Subcutaneous abdominal adipose tissue (tissue), 5 donors: ENCODE measurements around the gene TTLL11.
"Not testable (repeated sequence)": the region's sequence is repeated elsewhere in the genome, so short reads cannot be mapped to it uniquely, and the experiment has no call there.

ENCODE experiments used
- H3K27ac ChIP-seq: one replicate; pipeline ENCODE4 v1.7.0; 2013; ENCODE audit warnings: low read depth, mild to moderate bottlenecking, inconsistent platforms, low read length, moderate library complexity
- H3K27me3 ChIP-seq, 5 donors: one replicate each; pipeline ENCODE4 v1.7.0; 2013; ENCODE audit warnings: low read length in 5 of 5, inconsistent platforms in 1 of 5; ENCODE audit not compliant: control insufficient read depth in 5 of 5, insufficient read depth in 4 of 5
- H3K36me3 ChIP-seq, 5 donors: one replicate each; pipeline ENCODE4 v1.7.0; 2013; ENCODE audit warnings: low read length in 5 of 5; ENCODE audit not compliant: control insufficient read depth in 5 of 5, insufficient read depth in 5 of 5
- H3K4me1 ChIP-seq, 5 donors: one replicate each; pipeline ENCODE4 v1.7.0; 2013; ENCODE audit warnings: low read length in 5 of 5, mild to moderate bottlenecking in 3 of 5, moderate library complexity in 1 of 5; ENCODE audit not compliant: control insufficient read depth in 5 of 5, insufficient read depth in 5 of 5
- H3K4me3 ChIP-seq, 5 donors: one replicate each; pipeline ENCODE4 v1.7.0; 2013; ENCODE audit warnings: low read length in 5 of 5, low read depth in 1 of 5
- H3K9ac ChIP-seq, 5 donors: one replicate each; pipeline ENCODE4 v1.7.0; 2013; ENCODE audit warnings: low read length in 5 of 5, mild to moderate bottlenecking in 4 of 5, moderate library complexity in 3 of 5
- H3K9me3 ChIP-seq, 5 donors: one replicate each; pipeline ENCODE4 v1.7.0; 2013; ENCODE audit warnings: low read length in 5 of 5; ENCODE audit not compliant: control insufficient read depth in 5 of 5
- donor health status: healthy.
- donor health status: healthy.
- donor health status: healthy.
- donor health status: healthy.
- donor health status: healthy.

The TTLL11 gene

GRCh38 chr9:122084026-122084675 is 9.0 kb downstream of the TTLL11 start:
- Histone ChIP-seq H3K4me3 (no peak overlapping the region), H3K9ac (no peak overlapping the region), H3K9me3 (no peaks in the 10 kb centered on the region), H3K4me1 (no peaks in the 10 kb centered on the region), H3K27ac (no peak overlapping the region), H3K36me3 (peaks cover 0 to 2% (median 0%) of the 10 kb centered on the region in 5 donors), H3K27me3 (no peaks in the 10 kb centered on the region)

GRCh38 chr9:122080986-122081385 is 12.1 kb downstream of the TTLL11 start:
- no peaks in the 10 kb centered on the region for H3K4me1 ChIP-seq
- H3K9me3 ChIP-seq: peaks cover 3 to 12% (median 8%) of the 10 kb centered on the region in 5 donors
- no peak overlapping the region for H3K4me3 ChIP-seq
- H3K9ac ChIP-seq: no peak overlapping the region
- H3K27ac ChIP-seq: no peak overlapping the region
- H3K36me3 ChIP-seq: no peaks in the 10 kb centered on the region
- H3K27me3 ChIP-seq: no peaks in the 10 kb centered on the region

- H3K4me1 ChIP-seq: no peaks in the 10 kb centered on the region
- no peak overlapping the region for H3K4me3 ChIP-seq
- no peaks in the 10 kb centered on the region for H3K27me3 ChIP-seq
- H3K9ac ChIP-seq: no peak overlapping the region
- no peak overlapping the region for H3K27ac ChIP-seq
- peaks cover 3 to 12% (median 8%) of the 10 kb centered on the region in 5 donors for H3K9me3 ChIP-seq
- no peaks in the 10 kb centered on the region for H3K36me3 ChIP-seq
Observed at GRCh38 chr9:122078557-122078956, 14.6 kb downstream of the TTLL11 start.

DNA sequence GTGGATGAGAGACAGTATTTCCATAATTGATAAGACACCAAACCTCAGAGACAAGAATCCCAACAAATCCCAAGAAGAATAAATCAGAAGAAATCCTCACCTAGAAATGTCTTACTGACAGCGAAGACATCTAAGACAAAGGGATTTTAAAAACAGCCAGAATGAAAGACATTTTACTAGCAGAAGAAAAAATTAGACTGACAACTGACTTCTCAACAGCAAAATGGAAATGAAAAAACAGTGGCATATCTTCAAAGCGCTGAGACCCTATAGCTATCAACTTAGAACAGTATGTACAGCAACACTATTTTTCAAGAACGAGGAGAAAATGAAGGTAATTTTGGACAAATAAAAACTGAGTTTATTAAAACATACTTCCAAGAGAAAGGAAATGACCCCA is 16.3 kb downstream of the TTLL11 start:
- Histone ChIP-seq H3K27ac (no peak overlapping the region), H3K9me3 (peaks cover 3 to 12% (median 8%) of the 10 kb centered on the region in 5 donors), H3K4me3 (no peak overlapping the region), H3K36me3 (no peaks in the 10 kb centered on the region), H3K27me3 (no peaks in the 10 kb centered on the region), H3K9ac (no peak overlapping the region), H3K4me1 (no peaks in the 10 kb centered on the region)

GRCh38 chr9:122076117-122076516 is 17.0 kb downstream of the TTLL11 start:
- Histone ChIP-seq H3K4me3 (no peak overlapping the region), H3K36me3 (peaks cover 0 to under 1% (median 0%) of the 10 kb centered on the region in 5 donors), H3K9me3 (peaks cover 3 to 12% (median 8%) of the 10 kb centered on the region in 5 donors), H3K4me1 (no peaks in the 10 kb centered on the region), H3K27ac (no peak overlapping the region), H3K27me3 (no peaks in the 10 kb centered on the region), H3K9ac (no peak overlapping the region)

GRCh38 chr9:122075135-122076030 is 17.7 kb downstream of the TTLL11 start:
- Histone ChIP-seq H3K36me3 (peaks cover 0 to 5% (median 3%) of the 10 kb centered on the region in 5 donors), H3K4me1 (peaks cover 0 to 2% (median 0%) of the 10 kb centered on the region in 5 donors), H3K4me3 (no peak overlapping the region), H3K9ac (no peak overlapping the region), H3K9me3 (peaks cover 3 to 12% (median 8%) of the 10 kb centered on the region in 5 donors), H3K27ac (no peak overlapping the region), H3K27me3 (no peaks in the 10 kb centered on the region)

- no peak overlapping the region for H3K9ac ChIP-seq
- H3K9me3 ChIP-seq: no peaks in the 10 kb centered on the region
- H3K27ac ChIP-seq: no peak overlapping the region
- no peaks in the 10 kb centered on the region for H3K27me3 ChIP-seq
- H3K4me3 ChIP-seq: no peak overlapping the region
- peaks cover 0 to 8% (median 3%) of the 10 kb centered on the region in 5 donors for H3K36me3 ChIP-seq
- H3K4me1 ChIP-seq: peaks cover 0 to 8% (median 4%) of the 10 kb centered on the region in 5 donors
Observed at GRCh38 chr9:122071715-122072114, 21.4 kb downstream of the TTLL11 start.

DNA sequence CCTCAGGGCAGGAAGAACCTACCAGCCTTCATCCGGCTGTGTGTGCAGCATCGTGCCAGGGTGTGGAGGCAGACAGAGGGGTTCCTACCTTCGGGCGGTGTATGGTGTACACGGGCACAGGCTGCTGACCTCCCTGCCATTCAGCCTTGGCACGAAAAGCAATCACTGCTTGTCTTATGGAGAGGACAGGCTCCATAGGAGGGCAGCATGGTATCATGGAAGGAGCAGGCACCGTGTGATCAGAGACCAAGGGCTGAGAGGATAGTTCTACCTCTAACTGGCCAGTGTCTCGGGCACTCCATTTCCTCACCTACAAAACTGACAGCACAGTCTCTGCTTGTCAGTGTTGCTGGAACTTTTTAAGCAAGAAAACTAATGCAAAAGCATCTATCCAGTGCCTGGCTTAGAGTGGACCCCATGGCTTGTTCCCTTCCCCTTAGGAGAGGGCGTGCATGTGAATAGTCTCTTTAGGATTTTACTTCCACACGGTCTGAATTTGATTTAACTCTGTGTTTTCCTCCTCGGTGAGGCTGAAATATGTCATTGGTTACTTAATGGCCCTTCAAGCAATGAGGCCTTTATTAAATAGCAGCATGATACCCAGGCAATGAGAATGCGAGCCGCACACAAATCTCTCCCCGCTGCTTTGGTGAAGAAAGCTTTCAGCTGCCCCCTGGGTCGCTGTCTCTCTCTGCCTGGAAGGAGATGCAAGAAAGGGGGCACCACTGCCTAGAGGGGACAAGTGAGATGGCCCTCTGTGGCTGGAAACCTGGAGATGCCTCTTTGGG is 22.2 kb downstream of the TTLL11 start:
- no peak overlapping the region for H3K4me3 ChIP-seq
- H3K27me3 ChIP-seq: no peaks in the 10 kb centered on the region
- no peak overlapping the region for H3K27ac ChIP-seq
- peaks cover 0 to 15% (median 4%) of the 10 kb centered on the region in 5 donors for H3K4me1 ChIP-seq
- H3K36me3 ChIP-seq: peaks cover 0 to 8% (median 3%) of the 10 kb centered on the region in 5 donors
- no peaks in the 10 kb centered on the region for H3K9me3 ChIP-seq
- no peak overlapping the region for H3K9ac ChIP-seq

- not testable (repeated sequence) for H3K27ac ChIP-seq
Observed at GRCh38 chr9:122066680-122067079, 26.4 kb downstream of the TTLL11 start.

More at GRCh38 chr9:122066680-122067079, 26.4 kb downstream of the TTLL11 start:
- H3K4me1 ChIP-seq: peaks cover 0 to 18% (median 7%) of the 10 kb centered on the region in 5 donors
- H3K9me3 ChIP-seq, H3K27me3 ChIP-seq, H3K4me3 ChIP-seq, H3K36me3 ChIP-seq, H3K9ac ChIP-seq: not testable (repeated sequence)
